Gastroesophageal sphincter (tissue), 4 donors: Measurements from ENCODE around the gene TSTD1. TPM values are rescaled to one million over a fixed set of nuclear protein-coding genes. Genes with fewer than 3 reads are reported as not detected.

Experiments
- ATAC-seq: fragments of 150-250 bp; one replicate; pipeline ENCODE4 v1.9.1; 2016; ENCODE audit warnings: mild to moderate bottlenecking, moderate library complexity
- H3K27ac ChIP-seq, 4 donors: fragments of 200-600 bp; sonication (generic) in 3 of 4; 1 replicate in 3 of 4; 2 replicates in 1 of 4; pipeline ENCODE4 v1.5.1; 2016 to 2019
- H3K27me3 ChIP-seq: fragments of 200-600 bp; sonication (generic); one replicate; pipeline ENCODE4 v1.5.1; 2019
- H3K36me3 ChIP-seq, 2 donors: fragments of 200-600 bp; sonication (generic); one replicate each; pipeline ENCODE4 v1.5.1; 2019; ENCODE audit warnings: control low read depth in 1 of 2
- H3K4me1 ChIP-seq, 3 donors: fragments of 200-600 bp; sonication (generic); 1 replicate in 2 of 3; 2 replicates in 1 of 3; pipeline ENCODE4 v1.5.1; 2016 to 2019; ENCODE audit warnings: control low read depth in 2 of 3
- H3K4me3 ChIP-seq, 2 donors: fragments of 200-600 bp; sonication (generic); one replicate each; pipeline ENCODE4 v1.5.1; 2019; ENCODE audit warnings: mild to moderate bottlenecking in 1 of 2, moderate library complexity in 1 of 2
- H3K9me3 ChIP-seq, 3 donors: fragments of 200-600 bp; sonication (generic); one replicate each; pipeline ENCODE4 v1.5.1; 2017 to 2019; ENCODE audit warnings: control low read depth in 2 of 3
- EP300 ChIP-seq: sonication (generic); formaldehyde crosslinking; IDR thresholded peaks from one replicate; pipeline ENCODE4 v1.6.1; 2017; ENCODE audit warnings: antibody characterized with exemption, mild to moderate bottlenecking
- POLR2A ChIP-seq, 2 donors: fragments of 450-650 bp; IDR thresholded peaks; one replicate each; pipeline ENCODE4 v1.6.1; 2017; ENCODE audit warnings: antibody characterized with exemption in 2 of 2, mild to moderate bottlenecking in 2 of 2, moderate library complexity in 1 of 2
- POLR2AphosphoS5 ChIP-seq: sonication (generic); formaldehyde crosslinking; IDR thresholded peaks from one replicate; pipeline ENCODE4 v1.6.1; 2017; ENCODE audit warnings: antibody characterized with exemption
- WGBS, 2 donors: methylation state at CpG; one replicate each; pipeline ENCODE4 v1.1.5; 2018; ENCODE audit warnings: low coverage in 1 of 2; 5-methylcytosine and 5-hydroxymethylcytosine counted together
- total RNA-seq, 4 donors: library from RNA; depleted of rRNA; stranded (reverse); fragments of >200 nt; gene quantifications; one replicate each; pipeline ENCODE4 v1.1.0, GENCODE V29; 2016
- TF ChIP-seq, protein P1 (sequence below), 4 experiments: fragments of 200-600 bp in 2 of 4; fragments of 450-650 bp in 2 of 4; sonication (generic) in 1 of 4; IDR thresholded peaks; one replicate each; pipeline ENCODE4 v1.5.1; 2017 to 2019; ENCODE audit warnings: antibody characterized with exemption in 4 of 4, mild to moderate bottlenecking in 2 of 4, moderate library complexity in 2 of 4

TSTD1 gene
- total RNA-seq, 4 donors from 2014 or later, result 18.1 to 52.1 (median 29.4) TPM

DNA sequence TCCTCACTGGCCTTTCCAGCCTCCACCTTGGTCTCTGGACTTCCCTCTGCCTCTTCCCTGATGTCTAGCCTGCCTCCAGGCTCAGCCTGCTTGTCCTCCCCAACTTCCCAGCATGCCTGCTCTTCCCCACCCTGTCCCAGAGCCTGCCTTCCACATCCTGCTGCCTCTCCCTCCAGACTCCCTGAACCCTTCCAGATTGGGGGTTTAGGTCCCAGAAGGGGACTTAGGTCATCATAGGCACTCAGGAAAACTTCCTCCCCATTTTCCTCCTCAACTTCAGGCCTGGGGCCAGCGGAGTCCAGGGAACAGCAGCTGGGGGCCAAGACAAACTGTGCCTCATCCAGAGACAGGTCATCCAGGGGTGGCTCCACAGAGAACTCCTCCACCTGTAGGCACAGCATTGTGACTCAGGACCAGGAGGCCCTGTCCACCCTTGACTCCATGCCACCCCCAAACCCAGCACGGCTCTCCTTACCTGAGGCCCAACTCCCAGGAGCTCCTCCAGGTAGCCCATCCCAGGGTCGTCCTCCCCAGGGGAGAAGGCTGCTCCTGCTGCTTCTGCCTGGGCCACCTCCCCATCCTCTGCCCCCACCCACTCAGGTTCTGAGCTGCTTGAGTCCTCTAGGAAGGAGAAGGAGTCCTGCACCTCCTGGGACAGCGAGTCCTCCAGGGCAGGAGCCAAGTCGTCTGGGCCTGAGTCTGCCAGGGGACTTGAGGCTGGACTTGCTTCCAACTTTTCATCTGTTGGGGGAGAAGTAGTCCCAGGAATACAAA lies 10.4 kb upstream of the TSTD1 start:
- ATAC-seq, result no peak
- H3K27me3 ChIP-seq, result peaks cover 19% of the 10 kb centered on the region
- H3K4me1 ChIP-seq, result peaks cover 0 to 12% (median 4%) of the 10 kb centered on the region in 3 donors
- H3K4me3 ChIP-seq, result no peak overlapping the region
- H3K27ac ChIP-seq, result no peak overlapping the region
- TF ChIP-seq POLR2AphosphoS5, result no peak
- TF ChIP-seq POLR2A (IDR thresholded peaks at IDR 0.05), result no peak
- TF ChIP-seq EP300, result no peak
- TF ChIP-seq, protein P1, sequence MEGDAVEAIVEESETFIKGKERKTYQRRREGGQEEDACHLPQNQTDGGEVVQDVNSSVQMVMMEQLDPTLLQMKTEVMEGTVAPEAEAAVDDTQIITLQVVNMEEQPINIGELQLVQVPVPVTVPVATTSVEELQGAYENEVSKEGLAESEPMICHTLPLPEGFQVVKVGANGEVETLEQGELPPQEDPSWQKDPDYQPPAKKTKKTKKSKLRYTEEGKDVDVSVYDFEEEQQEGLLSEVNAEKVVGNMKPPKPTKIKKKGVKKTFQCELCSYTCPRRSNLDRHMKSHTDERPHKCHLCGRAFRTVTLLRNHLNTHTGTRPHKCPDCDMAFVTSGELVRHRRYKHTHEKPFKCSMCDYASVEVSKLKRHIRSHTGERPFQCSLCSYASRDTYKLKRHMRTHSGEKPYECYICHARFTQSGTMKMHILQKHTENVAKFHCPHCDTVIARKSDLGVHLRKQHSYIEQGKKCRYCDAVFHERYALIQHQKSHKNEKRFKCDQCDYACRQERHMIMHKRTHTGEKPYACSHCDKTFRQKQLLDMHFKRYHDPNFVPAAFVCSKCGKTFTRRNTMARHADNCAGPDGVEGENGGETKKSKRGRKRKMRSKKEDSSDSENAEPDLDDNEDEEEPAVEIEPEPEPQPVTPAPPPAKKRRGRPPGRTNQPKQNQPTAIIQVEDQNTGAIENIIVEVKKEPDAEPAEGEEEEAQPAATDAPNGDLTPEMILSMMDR (IDR thresholded peaks at IDR 0.05), result no peak
- H3K9me3 ChIP-seq, result no peaks in the 10 kb centered on the region
- 100% methylated on average over 1 of the region's 5 CpGs; no CpG with 5 or more reads in 1 of the 2 donors for WGBS, 2 donors
- H3K36me3 ChIP-seq, result peaks cover 0 to 9% of the 10 kb centered on the region in 2 donors

DNA sequence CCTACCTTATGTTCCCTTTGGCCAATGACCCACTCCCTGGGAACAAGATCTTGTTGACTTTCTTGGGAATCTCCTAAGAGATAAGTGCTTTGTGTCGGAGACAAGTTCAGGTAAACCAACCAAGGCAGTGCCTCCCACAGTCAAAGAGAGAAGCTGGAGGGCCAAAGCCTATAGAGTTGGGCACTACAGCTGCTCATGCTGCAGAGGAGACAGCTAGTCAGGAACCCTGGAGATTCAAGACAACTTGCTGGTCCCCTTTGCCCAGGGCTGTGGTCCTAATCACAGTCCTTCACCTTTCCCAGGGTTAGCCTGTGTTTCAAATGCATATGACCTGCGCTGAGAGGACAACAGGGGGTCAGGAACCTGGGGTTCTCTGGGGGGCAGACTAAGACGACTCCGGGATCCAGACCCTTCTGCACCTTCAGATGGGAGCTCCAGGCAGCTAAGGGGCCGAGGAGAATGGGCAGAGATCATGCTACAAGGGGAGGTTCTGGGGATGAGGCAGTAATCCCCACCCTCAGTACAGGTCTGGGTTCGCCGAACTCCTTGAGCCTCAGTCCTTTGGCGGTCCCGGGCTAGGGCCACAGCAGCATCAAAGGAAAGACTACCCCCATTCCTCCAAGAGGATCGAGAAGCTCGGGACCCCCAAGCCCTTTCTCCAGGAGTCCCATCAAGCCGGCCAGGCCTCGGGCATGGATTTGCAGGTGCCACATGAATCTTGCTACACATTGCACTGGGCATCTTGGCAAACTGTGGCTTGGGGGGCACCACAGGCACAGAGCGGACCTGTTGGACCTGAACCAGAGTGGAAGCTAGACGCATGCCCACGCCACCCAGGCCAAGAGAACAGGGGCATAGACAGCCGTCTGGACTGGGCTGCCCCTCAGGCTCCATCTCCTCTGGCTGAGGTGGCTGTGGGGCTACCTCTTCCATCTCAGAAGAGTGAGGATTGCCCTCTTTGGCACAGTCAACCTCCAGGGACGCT lies 9.0 kb upstream of the TSTD1 start:
- peak overlapping the region in 1 of 4 donors; percentile 97 for H3K27ac ChIP-seq
- peaks cover 0 to 26% (median 8%) of the 10 kb centered on the region in 3 donors for H3K4me1 ChIP-seq
- peaks cover 4% of the 10 kb centered on the region for H3K27me3 ChIP-seq
- ATAC-seq, result no peak
- 98 to 100% methylated on average over 1 to 6 of the region's 18 CpGs for WGBS, 2 donors
- H3K9me3 ChIP-seq, result no peaks in the 10 kb centered on the region
- no peak overlapping the region for H3K4me3 ChIP-seq
- H3K36me3 ChIP-seq, result peaks cover 0 to 13% of the 10 kb centered on the region in 2 donors
- TF ChIP-seq POLR2AphosphoS5, result no peak
- no peak for TF ChIP-seq EP300
- TF ChIP-seq POLR2A (IDR thresholded peaks at IDR 0.05), result no peak
- TF ChIP-seq, protein P1 (IDR thresholded peaks at IDR 0.05), result no peak

DNA sequence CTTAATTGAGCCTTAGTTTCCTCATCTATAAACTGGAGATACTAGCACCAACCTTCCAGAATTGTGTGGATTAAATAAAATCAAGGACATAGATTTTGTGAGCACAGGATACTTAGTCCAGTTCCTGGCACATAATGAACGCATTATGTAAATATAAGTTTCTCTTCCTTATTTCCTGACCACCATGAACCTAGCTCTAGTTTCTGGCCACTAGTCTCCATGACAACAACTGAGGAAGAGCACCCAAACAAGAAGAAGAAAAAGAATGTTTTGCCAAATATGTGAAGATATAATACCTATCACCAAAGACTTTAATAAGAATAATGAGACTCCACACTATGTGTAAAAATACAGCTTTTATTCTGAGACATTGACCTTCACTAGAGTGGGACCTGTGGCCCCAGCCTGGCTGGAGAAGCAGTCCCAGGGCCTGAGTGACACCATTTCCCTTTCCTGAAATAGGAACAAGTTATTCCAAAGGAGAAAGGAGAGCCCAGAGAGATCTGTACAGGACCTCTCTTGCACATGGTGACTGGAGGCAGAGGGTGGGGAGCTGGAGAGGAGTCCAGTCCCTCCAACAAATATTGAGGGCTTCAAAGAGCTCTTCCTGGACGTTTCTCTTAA lies 8.0 kb upstream of the TSTD1 start:
- H3K4me1 ChIP-seq, result peaks cover 0 to 35% (median 8%) of the 10 kb centered on the region in 3 donors
- peaks cover 0 to 23% of the 10 kb centered on the region in 2 donors for H3K36me3 ChIP-seq
- peak overlapping the region; percentile 90 to 94 for H3K4me3 ChIP-seq
- ATAC-seq, result no peak
- H3K27ac ChIP-seq, result peak overlapping the region; percentile 88 to 97 (median 94)
- no peak for TF ChIP-seq POLR2A (IDR thresholded peaks at IDR 0.05)
- TF ChIP-seq POLR2AphosphoS5, result no peak
- TF ChIP-seq, protein P1 (IDR thresholded peaks at IDR 0.05), result no peak
- no peak for TF ChIP-seq EP300
- no peaks in the 10 kb centered on the region for H3K27me3 ChIP-seq
- H3K9me3 ChIP-seq, result no peaks in the 10 kb centered on the region
- WGBS, 2 donors, result 61 to 80% methylated on average over 1 to 2 of the region's 2 CpGs

DNA sequence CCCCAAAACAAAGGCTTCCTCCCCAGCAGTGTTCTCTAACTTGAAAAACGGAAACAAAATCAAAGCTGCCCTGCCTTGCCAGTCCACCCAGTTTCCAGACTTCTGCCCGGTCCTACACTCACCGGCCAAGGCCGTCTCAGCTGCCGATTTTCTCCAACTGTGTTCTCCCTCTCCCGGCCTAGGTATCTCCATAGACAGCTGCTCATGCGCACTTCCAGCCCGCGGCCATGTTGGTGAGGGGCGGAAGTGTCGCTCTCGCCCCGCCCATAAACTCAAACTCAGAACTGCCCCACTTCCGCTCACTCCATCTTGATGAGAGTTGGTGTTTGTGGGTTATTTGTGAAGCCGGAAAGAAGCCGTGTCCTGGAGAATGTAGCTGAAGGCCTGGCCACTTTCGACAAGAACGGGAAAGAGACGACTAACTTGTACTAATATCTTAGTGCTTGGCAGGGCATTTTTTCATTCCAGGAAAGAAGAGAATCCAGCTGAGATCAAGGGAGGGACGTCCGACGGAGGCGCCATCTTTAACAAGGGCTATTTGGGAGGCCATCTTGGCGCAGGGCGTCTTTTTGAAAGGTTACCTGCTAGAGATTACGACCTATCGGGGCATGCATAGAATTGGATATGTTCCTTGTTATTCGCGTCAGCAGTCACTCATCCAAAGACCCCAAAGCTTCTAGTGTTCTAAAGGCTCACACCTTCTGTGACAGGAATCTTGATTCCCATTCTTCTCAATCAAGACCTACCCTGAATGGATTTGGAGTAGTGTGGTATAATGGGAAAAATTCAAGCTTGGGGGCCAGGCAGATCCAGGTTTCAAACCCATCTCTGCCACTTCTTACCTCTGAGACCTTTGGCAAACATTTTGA lies 7.2 kb upstream of the TSTD1 start, which contains the start of gene USF1:
TSS of gene USF1 (minus strand) at position 242 of the 869 bp plus-strand sequence. CDS start 2,702 bp downstream, outside the sequence.
- Histone ChIP-seq H3K27me3 (no peaks in the 10 kb centered on the region), H3K27ac (peak within 1 kb of the TSS; percentile 88 to 97 (median 94)), H3K9me3 (no peaks in the 10 kb centered on the region), H3K36me3 (peaks cover 0 to 26% of the 10 kb centered on the region in 2 donors), H3K4me3 (peak within 1 kb of the TSS; percentile 90 to 94), H3K4me1 (peaks cover 0 to 35% (median 8%) of the 10 kb centered on the region in 3 donors)
- ATAC-seq, result peak; percentile 98
- TF ChIP-seq POLR2AphosphoS5 (peak; percentile 73), POLR2A (IDR thresholded peaks at IDR 0.05) (peak; percentile 37 to 58)
- TF ChIP-seq, protein P1 (IDR thresholded peaks at IDR 0.05), result no peak
- whole genome bisulfite sequencing, 2 donors, result 0 to 5% methylated on average over 4 to 14 of the region's 29 CpGs
